GM23338 (cell line): ENCODE results near the gene CCNI. TPM values are rescaled to one million over a fixed set of nuclear protein-coding genes. Genes with fewer than 3 reads are reported as not detected.

Experiments
- ATAC-seq: fragments of 200-7000 bp; cut with Tn5 transposase; 3 replicates; pipeline ENCODE4 v1.9.1; 2020
- DNase-seq: peaks from one replicate; pipeline ENCODE4 v3.0.0-alpha.2; 2015; ENCODE audit warnings: low spot score
- H2AFZ ChIP-seq: fragments of 200-600 bp; sonication (generic); 2 replicates; pipeline ENCODE4 v1.8.0; 2016; ENCODE audit warnings: antibody characterized with exemption, mild to moderate bottlenecking, moderate library complexity
- H3F3A ChIP-seq: fragments of 200-600 bp; sonication (generic); replicated peaks from 2 replicates; pipeline ENCODE4 v1.8.0; 2017; ENCODE audit warnings: antibody characterized with exemption, mixed run types, low read depth
- H3K27ac ChIP-seq: fragments of 200-600 bp; sonication (generic); 2 replicates; pipeline ENCODE4 v1.6.1; 2016; ENCODE audit warnings: low read depth
- H3K27me3 ChIP-seq: fragments of 200-600 bp; sonication (generic); 2 replicates; pipeline ENCODE4 v1.8.0; 2016; ENCODE audit warnings: mild to moderate bottlenecking, mixed run types, moderate library complexity; ENCODE audit not compliant: insufficient read depth
- H3K36me3 ChIP-seq: fragments of 200-600 bp; sonication (generic); 2 replicates; pipeline ENCODE4 v1.8.0; 2016; ENCODE audit warnings: mild to moderate bottlenecking; ENCODE audit not compliant: insufficient read depth
- H3K4me1 ChIP-seq: fragments of 200-600 bp; sonication (generic); 2 replicates; pipeline ENCODE4 v1.8.0; 2016; ENCODE audit warnings: mild to moderate bottlenecking, moderate library complexity; ENCODE audit not compliant: insufficient read depth
- H3K4me2 ChIP-seq: fragments of 200-600 bp; sonication (generic); 2 replicates; pipeline ENCODE4 v1.7.1; 2017; ENCODE audit warnings: mixed run types
- H3K4me3 ChIP-seq: fragments of 200-600 bp; sonication (generic); 2 replicates; pipeline ENCODE4 v1.6.1; 2016; ENCODE audit warnings: mixed run types
- H3K79me2 ChIP-seq: fragments of 200-600 bp; sonication (generic); replicated peaks from 2 replicates; pipeline ENCODE4 v1.8.0; 2017; ENCODE audit warnings: mild to moderate bottlenecking; ENCODE audit not compliant: insufficient read depth
- H3K9me2 ChIP-seq: fragments of 200-600 bp; sonication (generic); 2 replicates; pipeline ENCODE4 v1.8.0; 2017; ENCODE audit not compliant: insufficient read depth
- H4K20me1 ChIP-seq: fragments of 200-600 bp; sonication (generic); replicated peaks from 2 replicates; pipeline ENCODE4 v1.8.0; 2017; ENCODE audit warnings: mild to moderate bottlenecking; ENCODE audit not compliant: insufficient read depth
- H3K27ac Mint-ChIP-seq: 2 replicates; pipeline ENCODE4 v1.8.0; 2020; ENCODE audit warnings: inconsistent platforms, mild to moderate bottlenecking, moderate library complexity, mixed read lengths
- H3K27me3 Mint-ChIP-seq: 3 replicates; pipeline ENCODE4 v1.8.0; 2022; ENCODE audit warnings: low read depth, mild to moderate bottlenecking, moderate library complexity, mixed read lengths, inconsistent platforms; ENCODE audit not compliant: insufficient read depth, poor library complexity
- H3K36me3 Mint-ChIP-seq: 3 replicates; pipeline ENCODE4 v1.8.0; 2021; ENCODE audit warnings: low read depth, mild to moderate bottlenecking, inconsistent platforms, moderate library complexity, mixed read lengths
- H3K4me1 Mint-ChIP-seq: 3 replicates; pipeline ENCODE4 v1.8.0; 2020; ENCODE audit warnings: mild to moderate bottlenecking, inconsistent platforms, mixed read lengths
- H3K4me3 Mint-ChIP-seq: 3 replicates; pipeline ENCODE4 v1.8.0; 2021; ENCODE audit warnings: moderate library complexity, mild to moderate bottlenecking, inconsistent platforms, mixed read lengths
- H3K9me3 Mint-ChIP-seq: 3 replicates; pipeline ENCODE4 v1.8.0; 2020; ENCODE audit warnings: moderate library complexity, mild to moderate bottlenecking, inconsistent platforms, mixed read lengths
- CREB1 ChIP-seq: fragments of 250-450 bp; sonication (Bioruptor Pico); IDR thresholded peaks from 2 replicates; pipeline ENCODE4 v1.5.0; 2020; ENCODE audit warnings: low read depth, mild to moderate bottlenecking, moderate library complexity
- CTCF ChIP-seq, 2 experiments: fragments of 200-600 bp in 1 of 2; sonication (generic) in 1 of 2; conservative IDR thresholded peaks; 2 replicates each; pipeline versions ENCODE4 v1.5.1 to v1.6.1; 2016 to 2017; ENCODE audit warnings: antibody characterized with exemption in 2 of 2, low read depth in 2 of 2, mild to moderate bottlenecking in 2 of 2, moderate library complexity in 1 of 2
- EZH2 ChIP-seq: fragments of 200-600 bp; sonication (generic); IDR thresholded peaks from one replicate; pipeline ENCODE4 v1.8.0; 2017; ENCODE audit warnings: antibody characterized with exemption, mild to moderate bottlenecking, low read depth; ENCODE audit not compliant: unreplicated experiment
- EZH2phosphoT487 ChIP-seq: fragments of 200-600 bp; sonication (generic); IDR thresholded peaks from one replicate; pipeline ENCODE4 v1.8.1; 2018; ENCODE audit warnings: antibody characterized with exemption; ENCODE audit not compliant: unreplicated experiment
- JUNB ChIP-seq: IDR thresholded peaks from one replicate; pipeline ENCODE4 v1.6.1; 2016; ENCODE audit warnings: antibody characterized with exemption; ENCODE audit not compliant: unreplicated experiment
- POLR2AphosphoS5 ChIP-seq: IDR thresholded peaks from 2 replicates; pipeline ENCODE4 v1.6.1; 2016; ENCODE audit warnings: antibody characterized with exemption, low read depth
- STAT1 ChIP-seq: IDR thresholded peaks from one replicate; pipeline ENCODE4 v1.6.1; 2016; ENCODE audit warnings: antibody characterized with exemption; ENCODE audit not compliant: unreplicated experiment
- ZNF114 ChIP-seq: fragments of 250-450 bp; sonication (Bioruptor Pico); IDR thresholded peaks from 2 replicates; pipeline ENCODE4 v1.5.0; 2020; ENCODE audit warnings: mild to moderate bottlenecking, moderate library complexity
- polyA plus RNA-seq: library from polyadenylated mRNA; unstranded; fragments of >200 nt; fragmentation: Nextera tagmentation; extraction: Ambion mirVana; gene quantifications from 2 replicates; pipeline ENCODE4 v1.2.1, GENCODE V29; 2016
- total RNA-seq: library from RNA; depleted of rRNA; stranded (reverse); fragments of >200 nt; shearing (Covaris generic); gene quantifications from 2 replicates; pipeline ENCODE4 v1.2.3, GENCODE V29; 2014
- TF ChIP-seq, protein P1 (sequence below): IDR thresholded peaks from one replicate; pipeline ENCODE4 v1.6.1; 2018; ENCODE audit warnings: antibody characterized with exemption; ENCODE audit not compliant: unreplicated experiment

The CCNI gene
- total and polyA plus RNA-seq, 2 experiments from 2014 or later, result 207 to 248 TPM

- H3K4me1 ChIP-seq, result peaks cover 58% of the 10 kb centered on the region
- H3K9me2 ChIP-seq, result no peaks in the 10 kb centered on the region
- no peak overlapping the region for H3K4me2 ChIP-seq
- H3F3A ChIP-seq, result no peaks in the 10 kb centered on the region
- H3K27ac ChIP-seq, result no peak overlapping the region
- no peaks in the 10 kb centered on the region for H4K20me1 ChIP-seq
- H3K27ac Mint-ChIP-seq, result peak overlapping the region; percentile 4
- TF ChIP-seq CTCF (conservative IDR thresholded peaks at IDR 0.05; ENCODE audit: low read depth in 2 of 2), result no peak
- no peak overlapping the region for H3K4me3 Mint-ChIP-seq
- peaks cover 62% of the 10 kb centered on the region for H3K4me1 Mint-ChIP-seq
- no peak for ATAC-seq
- no peak overlapping the region for H3K4me3 ChIP-seq
- no peaks in the 10 kb centered on the region for H3K27me3 ChIP-seq
- no peak overlapping the region for H2AFZ ChIP-seq
- peaks cover 20% of the 10 kb centered on the region for H3K36me3 Mint-ChIP-seq
- no peaks in the 10 kb centered on the region for H3K9me3 Mint-ChIP-seq
- H3K79me2 ChIP-seq, result no peaks in the 10 kb centered on the region
- DNase-seq, result no peak
- H3K27me3 Mint-ChIP-seq, result peaks cover 4% of the 10 kb centered on the region
- peaks cover 8% of the 10 kb centered on the region; the same call in 1 of the 2 replicates for H3K36me3 ChIP-seq
Measured at GRCh38 chr4:77009511-77010115, 66.2 kb downstream of the CCNI start.

DNA sequence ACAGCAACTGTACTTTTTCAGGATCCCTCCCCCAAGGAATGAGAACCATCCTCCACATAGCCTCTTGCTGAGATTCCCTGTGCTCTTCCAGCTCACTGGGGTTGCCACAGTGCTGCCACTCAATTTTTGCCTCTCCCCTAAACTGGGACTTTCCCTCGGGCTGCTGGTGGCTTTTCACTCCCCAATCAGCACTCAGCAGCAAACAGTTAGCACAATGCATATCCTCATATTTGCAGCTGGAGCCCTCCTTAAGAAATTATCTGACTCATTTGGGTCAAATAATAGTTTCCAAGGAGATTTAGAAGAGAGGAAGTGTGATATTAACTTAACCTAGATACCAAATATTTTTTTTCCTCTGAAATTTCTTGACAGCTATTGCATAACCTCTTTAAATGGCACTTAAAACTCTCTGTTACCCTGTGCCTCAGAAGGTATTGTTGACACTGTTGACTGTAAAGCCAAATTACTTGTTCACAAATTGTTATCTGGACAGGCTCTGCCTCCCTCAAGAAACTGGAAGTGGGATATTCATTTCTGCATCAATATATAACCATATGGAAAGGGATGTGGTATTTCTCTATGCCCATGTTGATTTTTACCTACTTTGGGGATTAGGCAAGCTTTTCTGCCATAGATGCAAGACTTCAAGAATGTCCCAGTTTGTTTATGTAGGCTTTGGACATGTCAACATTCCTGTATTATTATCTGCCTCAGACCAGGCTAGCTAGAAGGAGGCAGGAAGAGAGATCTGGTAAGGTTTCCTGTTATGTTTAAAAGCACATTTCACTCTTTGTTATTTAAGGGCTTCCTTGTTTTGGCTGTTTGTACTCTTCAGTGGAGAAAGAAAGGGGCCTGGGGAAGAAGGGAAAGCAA lies 68.2 kb downstream of the CCNI start:
- peak overlapping the region; percentile 84 for H3K27ac Mint-ChIP-seq
- H3K4me3 Mint-ChIP-seq, result peak overlapping the region; percentile 19; the same call in 1 of the 3 replicates
- H3K4me3 ChIP-seq, result no peak overlapping the region; the same call in 1 of the 2 replicates
- DNase-seq, result peak; percentile 52
- H3K4me2 ChIP-seq, result peak overlapping the region; percentile 20; the same call in 1 of the 2 replicates
- H3F3A ChIP-seq, result 0 out of 2 replicates have a peak, but pooled peaks cover under 1% of the 10 kb centered on the region
- H3K9me2 ChIP-seq, result no peaks in the 10 kb centered on the region
- peaks cover 47% of the 10 kb centered on the region for H3K4me1 ChIP-seq
- H3K9me3 Mint-ChIP-seq, result no peaks in the 10 kb centered on the region
- peaks cover 15% of the 10 kb centered on the region for H3K36me3 Mint-ChIP-seq
- H3K36me3 ChIP-seq, result peaks cover 8% of the 10 kb centered on the region; the same call in 1 of the 2 replicates
- peaks cover 51% of the 10 kb centered on the region for H3K4me1 Mint-ChIP-seq
- peaks cover 4% of the 10 kb centered on the region for H3K27me3 Mint-ChIP-seq
- ATAC-seq, result peak; percentile 86
- peak overlapping the region; percentile 87 for H3K27ac ChIP-seq
- no peaks in the 10 kb centered on the region for H3K79me2 ChIP-seq
- H3K27me3 ChIP-seq, result no peaks in the 10 kb centered on the region
- no peaks in the 10 kb centered on the region for H4K20me1 ChIP-seq
- no peak overlapping the region for H2AFZ ChIP-seq
- TF ChIP-seq JUNB, result no peak
- no peak for TF ChIP-seq EZH2phosphoT487
- no peak for TF ChIP-seq POLR2AphosphoS5
- TF ChIP-seq CREB1, result no peak
- TF ChIP-seq ZNF114 (CRISPR knock-in tag), result no peak
- no peak for TF ChIP-seq EZH2
- no peak for TF ChIP-seq STAT1
- TF ChIP-seq, protein P1, sequence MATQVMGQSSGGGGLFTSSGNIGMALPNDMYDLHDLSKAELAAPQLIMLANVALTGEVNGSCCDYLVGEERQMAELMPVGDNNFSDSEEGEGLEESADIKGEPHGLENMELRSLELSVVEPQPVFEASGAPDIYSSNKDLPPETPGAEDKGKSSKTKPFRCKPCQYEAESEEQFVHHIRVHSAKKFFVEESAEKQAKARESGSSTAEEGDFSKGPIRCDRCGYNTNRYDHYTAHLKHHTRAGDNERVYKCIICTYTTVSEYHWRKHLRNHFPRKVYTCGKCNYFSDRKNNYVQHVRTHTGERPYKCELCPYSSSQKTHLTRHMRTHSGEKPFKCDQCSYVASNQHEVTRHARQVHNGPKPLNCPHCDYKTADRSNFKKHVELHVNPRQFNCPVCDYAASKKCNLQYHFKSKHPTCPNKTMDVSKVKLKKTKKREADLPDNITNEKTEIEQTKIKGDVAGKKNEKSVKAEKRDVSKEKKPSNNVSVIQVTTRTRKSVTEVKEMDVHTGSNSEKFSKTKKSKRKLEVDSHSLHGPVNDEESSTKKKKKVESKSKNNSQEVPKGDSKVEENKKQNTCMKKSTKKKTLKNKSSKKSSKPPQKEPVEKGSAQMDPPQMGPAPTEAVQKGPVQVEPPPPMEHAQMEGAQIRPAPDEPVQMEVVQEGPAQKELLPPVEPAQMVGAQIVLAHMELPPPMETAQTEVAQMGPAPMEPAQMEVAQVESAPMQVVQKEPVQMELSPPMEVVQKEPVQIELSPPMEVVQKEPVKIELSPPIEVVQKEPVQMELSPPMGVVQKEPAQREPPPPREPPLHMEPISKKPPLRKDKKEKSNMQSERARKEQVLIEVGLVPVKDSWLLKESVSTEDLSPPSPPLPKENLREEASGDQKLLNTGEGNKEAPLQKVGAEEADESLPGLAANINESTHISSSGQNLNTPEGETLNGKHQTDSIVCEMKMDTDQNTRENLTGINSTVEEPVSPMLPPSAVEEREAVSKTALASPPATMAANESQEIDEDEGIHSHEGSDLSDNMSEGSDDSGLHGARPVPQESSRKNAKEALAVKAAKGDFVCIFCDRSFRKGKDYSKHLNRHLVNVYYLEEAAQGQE, result no peak
